Measurements from ENCODE around the gene ZNF554. TPM values are rescaled to one million over a fixed set of nuclear protein-coding genes. Genes with fewer than 3 reads are reported as not detected.

The ZNF554 gene
- total RNA-seq, 2 experiments from 2014 or later = 0.83 to 1.5 TPM

- TF ChIP-seq CTCF (IDR thresholded peaks at IDR 0.05) = no peak
- Mint-ChIP-seq H3K4me1 (ENCODE audit: low read depth) (no peaks in the 10 kb centered on the region), H3K27me3 (no peaks in the 10 kb centered on the region), H3K9me3 (peaks cover 22% of the 10 kb centered on the region), H3K4me3 (no peak overlapping the region), H3K27ac (no peak overlapping the region), H3K36me3 (ENCODE audit: low read depth) (peaks cover 40% of the 10 kb centered on the region)
- no peak for DNase-seq
- intact Hi-C loops (cut with micrococcal nuclease) = no loop called here
- ATAC-seq = no peak
- POLR2A ChIA-PET = no interaction called here
- CTCF ChIA-PET = no interaction called here
Observed at GRCh38 chr19:2827840-2828489, 8.3 kb downstream of the ZNF554 start.

- peaks cover 55% of the 10 kb centered on the region for H3K9me3 Mint-ChIP-seq
- POLR2A ChIA-PET = no interaction called here
- no peak for TF ChIP-seq CTCF (IDR thresholded peaks at IDR 0.05)
- intact Hi-C loops (cut with micrococcal nuclease) = no loop called here
- DNase-seq (no peak), ATAC-seq (no peak)
- no peaks in the 10 kb centered on the region for H3K27me3 Mint-ChIP-seq
- H3K4me1 Mint-ChIP-seq (ENCODE audit: low read depth) = no peaks in the 10 kb centered on the region
- CTCF ChIA-PET = no interaction called here
- no peak overlapping the region for H3K27ac Mint-ChIP-seq
- no peak overlapping the region for H3K4me3 Mint-ChIP-seq
- peaks cover 61% of the 10 kb centered on the region for H3K36me3 Mint-ChIP-seq (ENCODE audit: low read depth)
Observed at GRCh38 chr19:2834294-2834871, 14.7 kb downstream of the ZNF554 start.

GRCh38 chr19:2837430-2837829 lies 17.8 kb downstream of the ZNF554 start:
- POLR2A ChIA-PET = no interaction called here
- intact Hi-C loops (cut with micrococcal nuclease) = no loop called here

GRCh38 chr19:2840794-2841791 lies 21.4 kb downstream of the ZNF554 start, which contains the start of gene ZNF555:
Gene ZNF555 (plus strand): TSS chr19:2841475. CDS start chr19:2841573, 98 bp downstream.
- ChIA-PET CTCF (interaction anchor here (0.6 to 2.4 kb wide), 13 partner anchors 8 to 204 kb away, joined by 3 to 9 read pairs (median 3); partner anchors contain the start of genes ZNF554 and ZNF57), POLR2A (interaction anchor here (0.6 to 1.3 kb wide), 2 partner anchors 13 to 482 kb away, joined by 3 to 4 read pairs; no protein-coding TSS in a partner anchor)
- Mint-ChIP-seq H3K4me1 (ENCODE audit: low read depth) (peaks cover 8% of the 10 kb centered on the region), H3K27ac (peak within 1 kb of the TSS; percentile 86), H3K27me3 (no peaks in the 10 kb centered on the region), H3K9me3 (peaks cover 12% of the 10 kb centered on the region), H3K4me3 (peak within 1 kb of the TSS; percentile 82), H3K36me3 (ENCODE audit: low read depth) (peaks cover 23% of the 10 kb centered on the region)
- peak; percentile 69 for TF ChIP-seq CTCF (IDR thresholded peaks at IDR 0.05)
- intact Hi-C loops (cut with micrococcal nuclease) = no loop called here
- peak; percentile 99 for ATAC-seq
- DNase-seq = peak; percentile 100

More at GRCh38 chr19:2837430-2837829, 17.8 kb downstream of the ZNF554 start:
- DNase-seq = no peak
- ATAC-seq = no peak
- H3K36me3 Mint-ChIP-seq (ENCODE audit: low read depth) = peaks cover 47% of the 10 kb centered on the region
- H3K9me3 Mint-ChIP-seq = peaks cover 41% of the 10 kb centered on the region
- no peak overlapping the region for H3K27ac Mint-ChIP-seq
- peaks cover 4% of the 10 kb centered on the region for H3K4me1 Mint-ChIP-seq (ENCODE audit: low read depth)
- CTCF ChIA-PET = no interaction called here
- H3K4me3 Mint-ChIP-seq = no peak overlapping the region
- H3K27me3 Mint-ChIP-seq = no peaks in the 10 kb centered on the region
- TF ChIP-seq CTCF (IDR thresholded peaks at IDR 0.05) = no peak
